HG02970 (cell line): ENCODE results near the gene CYSLTR2.

ENCODE experiments used
- ATAC-seq: cut with Tn5 transposase; IDR thresholded peaks from one replicate; pipeline ENCODE4 v1.9.1; 2021; ENCODE audit warnings: mild to moderate bottlenecking, moderate library complexity, moderate number of reproducible peaks; ENCODE audit not compliant: unreplicated experiment, low FRiP score

Gene CYSLTR2, protein sequence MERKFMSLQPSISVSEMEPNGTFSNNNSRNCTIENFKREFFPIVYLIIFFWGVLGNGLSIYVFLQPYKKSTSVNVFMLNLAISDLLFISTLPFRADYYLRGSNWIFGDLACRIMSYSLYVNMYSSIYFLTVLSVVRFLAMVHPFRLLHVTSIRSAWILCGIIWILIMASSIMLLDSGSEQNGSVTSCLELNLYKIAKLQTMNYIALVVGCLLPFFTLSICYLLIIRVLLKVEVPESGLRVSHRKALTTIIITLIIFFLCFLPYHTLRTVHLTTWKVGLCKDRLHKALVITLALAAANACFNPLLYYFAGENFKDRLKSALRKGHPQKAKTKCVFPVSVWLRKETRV

DNA sequence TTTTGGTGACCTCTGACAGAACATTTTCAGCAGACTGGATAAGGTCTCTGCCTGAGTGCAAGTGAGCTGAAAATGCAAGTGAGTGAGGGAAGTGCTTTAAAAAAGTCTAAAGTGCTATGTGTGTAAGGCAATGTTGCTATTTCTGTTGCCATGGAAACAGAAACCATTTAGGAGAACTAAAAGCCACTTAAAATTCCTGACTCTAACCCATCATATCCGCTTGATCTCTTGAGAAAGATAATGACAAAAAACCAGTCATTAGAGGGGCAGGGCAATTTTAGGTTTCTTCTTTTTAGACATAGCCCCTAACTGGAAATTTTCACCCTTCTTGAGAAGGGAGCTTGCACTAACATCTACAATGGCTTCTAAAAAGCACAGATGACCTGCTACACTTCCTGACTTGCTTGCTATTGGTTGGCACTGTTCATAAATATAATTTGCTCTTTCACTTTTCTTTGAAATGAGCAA lies at the start of gene CYSLTR2:
Gene CYSLTR2, plus strand, starts transcription at position 458 of the 468 bp plus-strand sequence. CDS start 52,889 bp downstream, outside the sequence.
- peak; percentile 76 for ATAC-seq

DNA sequence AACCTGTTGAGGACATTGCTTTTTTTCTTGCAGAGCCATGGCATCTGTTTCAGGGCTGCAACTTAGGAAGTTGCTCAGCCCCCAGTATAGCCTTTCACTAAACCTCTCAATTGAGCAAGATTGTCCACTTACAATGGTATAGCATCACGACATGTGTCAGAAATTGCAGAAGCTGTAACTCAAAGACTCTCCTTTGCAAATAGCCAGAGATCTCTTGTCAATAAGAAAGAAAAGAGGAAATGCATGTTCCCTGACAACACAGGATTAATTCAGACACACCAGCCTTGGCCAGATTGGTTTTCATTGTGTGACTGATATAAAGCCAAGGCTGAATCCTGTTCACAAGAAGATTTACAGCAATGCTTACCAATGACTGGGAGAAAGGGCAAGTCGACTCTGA lies 38.7 kb upstream of the CYSLTR2 start:
- ATAC-seq: no peak

DNA sequence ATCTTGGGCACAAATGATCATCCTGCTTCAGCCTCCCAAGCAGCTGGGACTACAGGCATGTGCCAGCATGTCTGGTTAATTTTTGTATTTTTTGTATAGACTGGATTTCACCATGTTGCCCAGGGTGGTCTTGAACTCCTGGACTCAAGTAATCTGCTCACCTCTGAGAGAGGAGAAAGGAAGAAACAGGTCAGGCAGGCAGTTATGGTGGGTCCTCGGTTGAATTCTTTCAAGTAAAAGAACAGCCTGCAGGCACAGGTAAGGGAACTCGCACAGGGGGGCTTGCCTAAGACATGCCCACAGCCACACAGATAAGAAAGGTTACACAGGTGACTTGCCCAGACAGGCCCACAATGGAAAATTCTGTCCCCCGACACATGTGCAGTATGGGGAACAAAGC lies 34.8 kb upstream of the CYSLTR2 start:
- no peak for ATAC-seq

DNA sequence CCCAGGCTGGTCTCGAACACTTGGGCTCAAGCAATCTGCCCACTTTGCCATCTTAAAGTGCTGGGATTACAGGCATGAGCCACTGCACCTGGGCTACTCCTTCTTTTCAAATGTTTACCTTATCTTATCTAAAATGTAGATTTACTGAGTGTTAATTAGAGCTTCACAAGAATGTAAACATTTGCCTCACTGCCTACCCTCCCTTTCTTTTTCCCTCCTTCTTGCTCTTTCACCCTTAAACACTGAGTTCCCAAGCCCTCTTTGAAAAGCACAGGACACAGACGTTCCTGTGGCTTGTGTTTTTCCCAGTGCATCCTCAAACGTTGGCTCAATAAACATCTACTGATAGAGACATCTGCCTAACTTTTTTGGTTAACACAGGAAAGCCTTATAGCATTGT lies 32.7 kb upstream of the CYSLTR2 start:
- no peak for ATAC-seq

DNA sequence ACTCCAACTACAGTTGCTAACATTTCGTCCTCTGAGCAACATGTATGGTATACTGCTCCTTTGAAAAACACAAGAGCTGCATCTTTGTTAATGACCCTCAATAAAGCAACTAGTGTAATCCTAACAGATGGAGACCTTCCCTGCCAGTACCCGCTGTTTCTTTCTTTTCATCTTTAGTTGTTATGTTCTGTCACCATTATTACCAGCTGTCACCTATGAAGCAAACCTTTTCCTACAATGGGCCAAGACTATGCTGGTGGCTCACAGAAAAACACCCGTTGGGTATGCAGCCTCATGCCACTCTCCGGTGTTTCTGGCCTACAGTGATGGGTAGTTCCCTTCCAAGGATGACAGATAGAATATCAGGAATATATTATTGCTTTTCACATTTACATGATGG lies 29.7 kb upstream of the CYSLTR2 start:
- no peak for ATAC-seq

DNA sequence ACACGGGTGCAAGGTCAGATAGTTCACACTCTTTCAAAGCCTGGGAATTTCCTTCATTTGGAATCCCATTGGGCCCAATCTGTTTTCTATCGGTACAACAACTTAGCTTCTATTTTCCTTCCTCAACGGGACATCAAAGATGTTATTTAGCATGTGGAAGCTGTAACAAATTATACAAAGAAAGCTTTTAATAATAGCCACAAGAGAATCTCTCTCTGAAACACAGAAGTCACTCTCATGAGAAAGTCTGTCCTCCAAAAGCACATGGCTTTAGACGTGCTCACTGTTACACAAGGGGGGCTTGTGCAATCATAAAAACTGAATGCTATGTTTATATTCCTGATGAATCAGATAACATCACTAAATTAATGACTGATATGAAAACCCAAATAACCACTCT lies 28.9 kb upstream of the CYSLTR2 start:
- ATAC-seq: no peak

DNA sequence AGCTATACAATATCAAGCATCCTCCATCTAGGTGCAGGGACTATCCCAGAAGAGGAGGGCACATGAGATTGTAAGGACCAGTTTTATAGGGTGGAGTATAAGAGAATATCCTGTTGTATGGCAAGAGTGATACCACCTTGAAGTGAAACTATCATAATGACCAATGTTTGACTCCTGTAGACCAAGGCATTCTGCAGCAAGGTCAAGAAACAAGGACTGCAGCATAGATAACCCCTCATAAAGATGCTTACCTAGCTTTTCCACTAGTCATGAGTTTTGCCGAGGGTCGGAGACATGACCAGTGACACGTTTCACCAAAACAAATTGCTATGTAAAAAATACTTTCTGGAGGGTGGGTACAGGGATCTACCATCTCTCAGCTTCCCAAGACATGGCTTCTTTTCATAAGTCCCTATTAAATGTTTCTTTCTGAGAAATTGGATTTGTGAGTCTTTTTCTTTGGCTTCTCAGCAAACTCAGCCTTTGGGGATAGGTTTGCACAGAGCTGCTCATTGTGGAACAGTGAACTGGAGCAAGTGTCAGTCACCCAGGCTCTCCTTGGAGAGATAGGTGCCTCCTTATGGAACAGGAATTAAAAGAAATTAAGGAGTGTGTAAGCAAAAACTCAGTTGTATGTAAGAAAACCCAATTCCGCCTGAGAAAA lies 28.2 kb upstream of the CYSLTR2 start:
- no peak for ATAC-seq

DNA sequence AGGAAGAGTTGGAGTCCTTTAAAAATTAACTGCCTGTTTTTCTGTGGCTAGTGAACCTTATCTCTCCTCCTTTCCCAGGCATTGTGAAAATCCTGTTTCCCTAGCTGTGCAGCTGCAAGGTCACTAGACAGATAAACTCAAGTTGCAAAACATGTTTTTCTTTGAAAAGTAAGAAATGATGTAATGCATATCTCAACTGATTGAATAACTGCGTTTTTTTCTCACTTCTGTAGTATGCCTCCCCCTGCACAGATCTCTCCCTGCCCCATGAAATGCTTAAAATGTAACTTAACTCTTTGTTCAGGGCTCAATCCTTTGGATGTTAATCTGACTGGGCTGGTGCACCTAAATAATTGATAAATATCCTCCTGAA lies 27.7 kb upstream of the CYSLTR2 start:
- no peak for ATAC-seq

DNA sequence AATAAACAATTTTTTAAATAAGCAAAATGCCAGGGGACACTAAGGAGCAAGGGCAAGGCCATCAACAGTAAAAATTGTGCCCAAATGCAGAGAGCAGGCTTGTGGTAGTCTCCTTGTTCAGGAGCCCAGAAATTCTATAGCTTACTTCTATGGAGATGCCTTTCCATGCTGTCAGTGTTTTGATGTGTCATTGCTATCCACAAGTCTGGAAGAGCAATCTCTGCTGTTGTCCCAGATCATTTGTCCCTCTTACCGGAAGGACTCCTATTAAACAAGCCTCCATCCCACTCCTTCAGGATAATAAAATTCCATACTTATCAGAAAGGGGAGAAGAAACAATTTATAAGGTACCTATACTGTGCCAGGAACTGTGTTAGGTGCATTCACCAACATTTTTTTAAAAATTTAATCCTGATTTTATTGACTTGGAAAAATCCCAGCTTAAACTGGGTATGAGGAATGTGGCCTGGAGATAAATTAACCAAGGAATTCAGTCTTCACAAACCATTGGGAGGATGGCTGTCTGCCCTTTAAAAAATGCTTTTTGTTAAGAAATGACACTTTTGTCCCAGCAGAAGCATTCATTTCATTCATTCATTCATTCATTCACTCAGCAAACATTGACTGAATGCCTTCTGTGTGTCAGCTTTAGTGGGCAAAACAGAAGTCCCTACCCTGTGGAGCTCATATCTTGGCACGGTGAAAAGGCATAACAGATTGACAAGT lies 26.8 kb upstream of the CYSLTR2 start:
- ATAC-seq: no peak

DNA sequence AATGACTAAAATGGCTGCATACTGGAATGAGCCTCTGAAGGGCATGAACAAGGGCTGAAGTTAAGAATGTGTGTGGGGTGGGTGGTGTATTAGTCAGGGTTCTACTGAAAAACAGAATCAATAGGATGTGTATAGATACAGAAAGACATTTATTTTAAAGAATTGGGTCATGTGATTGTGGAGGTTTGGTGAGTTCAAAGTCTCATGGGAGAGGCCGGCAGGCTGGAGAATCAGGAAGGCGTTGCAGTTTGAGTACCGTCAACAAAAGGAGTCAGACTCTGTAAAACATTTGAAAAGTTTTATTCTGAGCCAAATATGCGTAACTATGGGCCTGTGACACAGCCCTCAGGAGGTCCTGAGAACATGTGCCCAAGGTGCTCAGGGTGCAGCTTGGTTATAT lies 24.5 kb upstream of the CYSLTR2 start:
- no peak for ATAC-seq

DNA sequence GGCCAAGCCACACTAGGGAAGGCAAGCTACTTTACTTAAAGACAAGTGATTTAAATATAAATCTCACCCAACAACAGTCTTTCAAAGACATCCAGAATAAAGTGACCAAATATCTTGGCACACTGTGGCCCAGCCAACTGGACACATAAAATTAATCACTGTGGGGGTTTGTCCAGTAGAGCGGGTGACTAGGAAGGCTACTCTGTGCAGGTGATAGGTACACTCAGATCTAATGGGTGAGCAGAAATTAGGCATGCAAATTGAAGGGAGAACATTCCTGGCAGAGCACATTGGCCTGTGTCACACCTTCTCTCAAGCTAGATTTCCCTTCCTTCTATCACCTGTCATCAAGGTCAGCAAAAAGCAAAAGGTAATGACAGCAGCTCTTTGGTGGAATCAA lies 23.4 kb upstream of the CYSLTR2 start:
- no peak for ATAC-seq

DNA sequence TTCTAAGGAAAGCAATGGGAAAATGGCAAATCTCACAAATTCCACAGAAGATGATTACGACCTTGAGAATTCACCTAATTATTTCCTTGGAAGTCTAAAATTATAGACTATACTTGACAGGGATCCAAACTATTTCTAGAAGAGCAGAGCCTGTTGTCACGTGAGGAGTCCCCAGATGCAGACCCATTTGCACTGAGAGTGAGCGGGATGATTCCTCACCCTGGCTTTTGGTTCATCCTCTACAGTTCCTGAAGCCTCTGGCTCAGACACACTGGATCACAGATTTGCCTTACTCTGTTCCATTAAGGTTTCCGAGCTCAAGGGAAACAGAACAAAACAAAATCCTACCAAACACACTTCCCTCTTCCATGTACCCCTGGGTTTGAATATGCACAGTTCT lies 23.0 kb upstream of the CYSLTR2 start:
- ATAC-seq: no peak

DNA sequence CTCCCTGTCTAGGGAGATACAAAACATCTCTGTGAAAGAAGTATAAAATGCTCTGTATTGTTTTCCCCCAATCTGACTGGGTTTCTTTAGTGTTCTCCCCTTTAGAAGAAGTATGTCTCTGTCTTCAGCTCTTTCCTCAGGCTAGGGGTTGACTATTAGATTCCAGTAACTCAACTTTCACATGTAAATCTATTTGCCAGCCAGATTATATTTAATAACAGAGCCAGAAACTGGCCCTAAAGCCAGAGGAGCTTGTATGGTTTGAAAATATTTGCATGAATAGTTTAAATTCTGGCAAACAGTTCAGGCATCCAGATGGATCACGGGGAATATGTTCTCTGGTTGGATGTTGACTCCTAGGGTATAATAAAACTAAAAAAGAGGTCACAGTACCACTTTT lies 22.3 kb upstream of the CYSLTR2 start:
- no peak for ATAC-seq

DNA sequence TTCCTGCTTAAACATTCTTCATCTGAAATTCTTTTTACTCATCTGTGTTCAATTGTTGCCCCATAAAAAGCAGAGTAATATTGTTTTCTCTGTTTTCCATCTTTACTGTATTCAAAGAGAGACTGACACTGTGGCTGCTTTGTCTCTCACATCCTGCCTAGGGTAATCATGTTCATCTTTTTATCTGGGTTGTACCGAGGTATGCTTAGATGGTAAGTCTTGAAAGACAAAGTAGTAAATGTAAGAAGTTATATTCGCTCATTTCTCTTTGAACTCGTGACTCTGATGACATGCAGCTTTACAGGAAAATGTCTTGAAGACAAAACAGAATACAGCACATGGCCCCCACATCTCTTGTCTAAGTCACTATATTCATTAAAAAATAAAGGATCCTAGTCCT lies 20.0 kb upstream of the CYSLTR2 start:
- ATAC-seq: no peak

DNA sequence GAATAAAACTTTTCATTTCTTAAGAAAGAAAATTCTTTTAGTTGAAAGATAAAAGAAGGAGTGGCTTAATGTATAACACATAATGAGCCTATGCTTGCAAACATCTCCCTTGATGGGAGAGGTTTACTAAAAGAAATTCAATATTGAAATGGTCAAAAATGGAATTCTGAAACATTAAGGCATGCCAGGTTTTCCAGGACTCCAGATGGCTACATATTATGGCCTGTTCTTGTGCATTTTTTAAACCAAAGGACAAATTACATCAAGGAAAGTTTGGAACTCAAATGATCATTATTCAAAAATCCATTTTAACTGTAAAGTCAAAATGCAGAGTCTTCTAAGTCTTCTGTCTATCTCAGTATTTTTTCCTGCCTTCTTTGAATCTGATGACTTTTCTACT lies 19.1 kb upstream of the CYSLTR2 start:
- ATAC-seq: no peak

DNA sequence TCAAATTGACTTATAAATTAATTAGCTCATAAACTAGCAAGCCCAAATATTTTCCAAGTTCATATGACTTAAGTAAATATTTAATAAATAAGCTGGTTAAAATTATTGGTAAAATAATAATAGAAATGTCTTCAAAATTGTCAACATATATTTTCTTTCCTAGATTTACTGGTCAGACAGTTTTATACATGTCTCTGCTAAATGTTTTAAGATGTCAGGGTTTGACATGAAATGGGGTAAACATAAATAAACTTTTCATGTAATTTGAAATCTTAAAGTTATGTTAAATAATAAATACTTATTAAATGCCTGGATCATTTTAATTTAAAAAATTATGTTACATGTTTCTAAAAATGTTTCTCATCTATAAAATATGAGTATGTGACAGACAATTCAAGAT lies 18.3 kb upstream of the CYSLTR2 start:
- no peak for ATAC-seq

DNA sequence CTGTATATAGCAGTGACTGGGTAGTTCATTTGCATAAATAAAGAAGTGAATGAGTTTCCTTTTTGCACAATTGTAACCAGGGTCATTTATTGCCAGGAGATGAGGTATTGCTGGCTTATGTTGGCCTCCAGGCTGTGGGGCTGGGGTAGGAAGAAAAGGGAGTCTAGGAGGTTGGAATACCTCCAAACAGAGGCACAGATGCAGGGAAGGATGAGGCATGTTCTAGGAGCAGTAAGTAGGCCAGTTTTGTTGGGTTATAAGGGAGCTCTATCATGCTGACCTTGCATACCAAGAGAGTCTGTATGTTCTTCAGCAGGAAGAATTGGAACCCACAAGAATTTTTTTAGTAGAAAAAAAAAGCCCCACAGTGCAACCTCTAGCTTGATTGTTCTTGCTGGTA lies 17.2 kb upstream of the CYSLTR2 start:
- no peak for ATAC-seq

DNA sequence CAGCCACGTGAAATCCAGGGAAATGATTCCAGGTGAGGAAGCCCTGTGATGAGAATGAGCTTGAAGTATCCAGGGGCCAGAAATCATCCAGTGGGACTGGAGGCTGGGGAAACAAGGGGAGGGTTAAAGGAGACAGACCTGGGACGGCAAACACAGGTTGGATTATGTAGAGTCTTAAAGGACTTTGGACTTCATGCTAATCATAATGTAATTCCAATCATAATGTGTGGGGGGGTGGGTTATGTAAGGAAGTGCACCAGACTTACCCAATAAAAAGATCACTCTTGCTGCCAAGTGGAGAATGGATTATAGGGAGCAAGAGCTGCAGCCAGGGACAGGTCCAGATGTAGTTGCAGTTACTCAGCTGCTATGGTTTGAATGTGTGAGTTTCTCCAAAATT lies 16.1 kb upstream of the CYSLTR2 start:
- ATAC-seq: no peak

DNA sequence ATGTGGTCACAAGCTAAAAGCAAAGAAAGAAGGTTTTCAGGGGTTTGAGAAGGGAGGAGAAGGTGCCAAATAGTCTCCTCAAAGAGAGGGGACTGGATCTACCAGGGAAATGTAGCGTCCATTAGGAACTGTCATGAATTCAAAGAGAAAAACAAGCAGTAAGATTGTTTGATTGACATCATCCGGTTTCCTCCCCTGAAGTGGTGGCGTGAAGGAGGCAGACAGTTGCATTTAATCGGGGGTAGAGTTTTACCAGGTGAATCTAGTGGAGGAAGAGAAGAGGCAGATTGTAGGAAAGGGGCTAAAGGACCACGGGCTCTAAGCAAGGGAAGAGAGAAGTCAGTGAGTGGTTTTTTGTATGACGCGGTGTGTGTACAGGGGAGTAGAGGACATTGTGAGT lies 13.0 kb upstream of the CYSLTR2 start:
- no peak for ATAC-seq

DNA sequence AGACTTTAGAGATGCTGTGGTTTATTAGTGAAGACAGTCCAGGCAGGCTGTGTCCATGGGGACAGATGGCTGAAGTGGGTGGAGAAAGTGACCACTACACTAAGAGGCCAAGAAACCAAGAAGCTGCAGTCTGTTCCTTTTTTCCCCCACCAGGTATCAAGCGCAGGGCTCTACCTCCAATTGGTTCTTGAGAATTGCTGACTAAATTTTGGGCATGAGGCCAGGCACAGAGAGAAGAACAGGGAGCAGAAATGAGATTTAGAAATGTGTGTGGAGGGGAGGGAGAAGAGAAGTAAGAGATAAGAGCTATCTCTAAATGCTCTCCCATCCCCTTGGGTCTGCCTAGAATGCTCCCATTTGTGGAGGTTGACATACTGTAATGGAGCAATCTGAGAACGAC lies 12.3 kb upstream of the CYSLTR2 start:
- no peak for ATAC-seq

DNA sequence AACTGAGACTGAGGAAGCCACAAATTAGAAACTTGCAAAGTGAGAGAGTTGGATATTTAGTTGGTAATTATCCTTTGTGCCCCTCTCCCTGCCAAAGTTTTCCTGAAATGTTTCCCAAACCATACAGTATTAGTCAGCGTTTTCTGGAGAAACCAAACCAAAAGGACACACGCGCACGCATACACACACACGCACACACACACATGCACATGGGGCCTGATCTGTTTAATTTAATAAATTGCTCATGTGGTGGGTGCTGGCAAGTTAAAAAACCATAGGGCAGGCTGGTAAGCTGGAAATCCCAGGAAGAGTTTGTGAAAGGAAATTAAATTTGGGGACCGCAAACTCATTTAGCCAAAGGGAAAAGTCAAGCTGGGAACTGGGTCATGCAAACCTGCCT lies 11.7 kb upstream of the CYSLTR2 start:
- ATAC-seq: no peak

DNA sequence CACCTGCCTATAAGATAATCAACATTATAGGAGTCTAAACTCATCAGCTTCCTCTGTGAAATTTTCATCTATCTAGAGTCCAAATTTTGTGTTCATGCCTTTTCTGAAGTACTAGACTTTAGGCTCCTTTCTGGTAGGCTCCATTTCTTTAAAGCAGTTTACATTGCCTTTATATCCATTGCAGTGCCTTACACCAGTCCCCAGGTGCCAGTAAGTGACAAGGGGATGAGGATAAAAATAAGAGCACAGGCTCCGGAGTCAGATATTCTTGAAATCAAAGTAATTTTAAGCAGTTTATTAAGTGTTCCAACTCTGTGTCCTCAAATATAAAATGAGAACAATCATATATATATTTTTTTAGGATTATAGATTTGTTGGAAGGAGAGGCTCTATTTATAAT lies 10.6 kb upstream of the CYSLTR2 start:
- no peak for ATAC-seq
